ENCODE data around the gene RASAL1. TPM values are rescaled to one million over a fixed set of nuclear protein-coding genes. Genes with fewer than 3 reads are reported as not detected.

The RASAL1 gene
- total RNA-seq, 1 donor from 2014 or later, result not detected

- DNase-seq (ENCODE audit: low read depth in 2 of 2), result peak in 1 of 2 donors; percentile 55
Observed at GRCh38 chr12:113162102-113163029, 26.8 kb upstream of the RASAL1 start.

- DNase-seq (ENCODE audit: low read depth in 2 of 2), result no peak
Observed at GRCh38 chr12:113161415-113162016, 26.0 kb upstream of the RASAL1 start.

GRCh38 chr12:113159937-113160336 lies 24.4 kb upstream of the RASAL1 start:
- DNase-seq (ENCODE audit: low read depth in 2 of 2), result no peak

- DNase-seq (ENCODE audit: low read depth in 2 of 2), result no peak
Observed at GRCh38 chr12:113158439-113159203, 23.1 kb upstream of the RASAL1 start.

- DNase-seq (ENCODE audit: low read depth in 2 of 2), result no peak
Observed at GRCh38 chr12:113157218-113157859, 21.8 kb upstream of the RASAL1 start.

- peak; percentile 31 to 58 for DNase-seq (ENCODE audit: low read depth in 2 of 2)
Observed at GRCh38 chr12:113155646-113156045, 20.1 kb upstream of the RASAL1 start.

GRCh38 chr12:113155060-113155459 lies 19.5 kb upstream of the RASAL1 start:
- no peak for DNase-seq (ENCODE audit: low read depth in 2 of 2)

- DNase-seq (ENCODE audit: low read depth in 2 of 2), result peak; percentile 31 to 54
Observed at GRCh38 chr12:113154351-113154973, 18.9 kb upstream of the RASAL1 start.

GRCh38 chr12:113152835-113153814 lies 17.6 kb upstream of the RASAL1 start:
- DNase-seq (ENCODE audit: low read depth in 2 of 2), result peak; percentile 78 to 81

- DNase-seq (ENCODE audit: low read depth in 2 of 2), result no peak
Observed at GRCh38 chr12:113152196-113152834, 16.8 kb upstream of the RASAL1 start.

GRCh38 chr12:113151655-113152054 lies 16.1 kb upstream of the RASAL1 start:
- DNase-seq (ENCODE audit: low read depth in 2 of 2), result no peak

- DNase-seq (ENCODE audit: low read depth in 2 of 2), result peak; percentile 69 to 80
Observed at GRCh38 chr12:113149361-113150150, 14.0 kb upstream of the RASAL1 start, which contains the start of gene CFAP73. Gene CFAP73, plus strand, starts transcription at chr12:113149724. Its CDS starts 134 bp downstream, at chr12:113149858.

GRCh38 chr12:113146999-113147398 lies 11.4 kb upstream of the RASAL1 start:
- no peak for DNase-seq (ENCODE audit: low read depth in 2 of 2)

GRCh38 chr12:113145720-113146551 lies 10.4 kb upstream of the RASAL1 start:
- DNase-seq (ENCODE audit: low read depth in 2 of 2), result no peak

GRCh38 chr12:113144806-113145205 lies 9.2 kb upstream of the RASAL1 start:
- DNase-seq (ENCODE audit: low read depth in 2 of 2), result no peak

- no peak for DNase-seq (ENCODE audit: low read depth in 2 of 2)
Observed at GRCh38 chr12:113143959-113144358, 8.4 kb upstream of the RASAL1 start.

- no peak for DNase-seq (ENCODE audit: low read depth in 2 of 2)
Observed at GRCh38 chr12:113142886-113143332, 7.3 kb upstream of the RASAL1 start.
